ENCODE results near the gene MS4A15.

DNA sequence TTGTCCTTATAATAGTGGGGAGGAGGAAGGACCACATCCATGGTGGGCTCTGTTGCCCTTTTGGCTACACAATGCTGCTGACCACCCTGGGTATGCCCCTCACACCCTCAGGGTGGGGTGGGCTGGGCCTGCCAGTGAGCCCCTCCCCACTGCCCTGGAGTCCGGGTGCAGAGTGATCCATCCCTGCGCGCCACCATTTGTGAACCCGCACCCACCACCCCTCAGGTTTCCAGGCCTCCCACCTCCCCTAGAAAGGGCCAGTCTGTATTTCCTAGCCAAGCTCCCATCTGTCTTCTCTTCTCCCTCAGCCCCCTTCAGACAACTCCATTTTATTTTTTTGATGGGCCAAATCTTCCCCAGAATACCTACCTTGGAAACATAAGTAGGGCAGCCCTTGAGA lies 53.5 kb downstream of the MS4A15 start:
- TF ChIP-seq, protein P1, sequence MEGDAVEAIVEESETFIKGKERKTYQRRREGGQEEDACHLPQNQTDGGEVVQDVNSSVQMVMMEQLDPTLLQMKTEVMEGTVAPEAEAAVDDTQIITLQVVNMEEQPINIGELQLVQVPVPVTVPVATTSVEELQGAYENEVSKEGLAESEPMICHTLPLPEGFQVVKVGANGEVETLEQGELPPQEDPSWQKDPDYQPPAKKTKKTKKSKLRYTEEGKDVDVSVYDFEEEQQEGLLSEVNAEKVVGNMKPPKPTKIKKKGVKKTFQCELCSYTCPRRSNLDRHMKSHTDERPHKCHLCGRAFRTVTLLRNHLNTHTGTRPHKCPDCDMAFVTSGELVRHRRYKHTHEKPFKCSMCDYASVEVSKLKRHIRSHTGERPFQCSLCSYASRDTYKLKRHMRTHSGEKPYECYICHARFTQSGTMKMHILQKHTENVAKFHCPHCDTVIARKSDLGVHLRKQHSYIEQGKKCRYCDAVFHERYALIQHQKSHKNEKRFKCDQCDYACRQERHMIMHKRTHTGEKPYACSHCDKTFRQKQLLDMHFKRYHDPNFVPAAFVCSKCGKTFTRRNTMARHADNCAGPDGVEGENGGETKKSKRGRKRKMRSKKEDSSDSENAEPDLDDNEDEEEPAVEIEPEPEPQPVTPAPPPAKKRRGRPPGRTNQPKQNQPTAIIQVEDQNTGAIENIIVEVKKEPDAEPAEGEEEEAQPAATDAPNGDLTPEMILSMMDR (IDR thresholded peaks at IDR 0.05) = no peak
- no peak for TF ChIP-seq POLR2A (IDR thresholded peaks at IDR 0.05)

Data from esophagus squamous epithelium (tissue), 4 donors.